Activated CD4-positive, alpha-beta T cell treated with anti-CD3 and anti-CD28 coated beads, Interleukin-2, amount 50 U/mL, for 48 hours (primary cell): ENCODE data around the gene MYL12B.

Source experiments
- DNase-seq, 2 experiments: peaks; one replicate each; pipeline ENCODE4 v3.0.0-alpha.2; 2020

The MYL12B gene

DNA sequence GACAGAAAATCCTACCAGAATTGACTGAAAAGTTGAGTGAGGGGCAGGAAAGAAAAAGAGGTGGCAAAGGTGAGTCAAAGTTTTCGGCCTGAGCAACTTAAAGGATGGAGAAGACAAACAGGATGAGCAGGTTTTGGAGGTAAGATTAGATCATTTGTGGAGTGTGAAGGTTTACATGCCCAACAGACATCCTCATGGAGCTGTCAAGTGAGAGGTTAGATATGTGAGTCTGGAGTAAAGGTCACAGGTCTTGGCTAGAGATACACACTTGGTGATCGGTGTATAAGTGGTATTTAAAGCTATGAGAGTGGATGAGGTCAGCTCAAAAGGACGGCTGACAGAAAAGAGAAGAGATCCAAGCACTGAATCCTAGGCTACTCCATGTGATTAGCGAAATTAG is 25.5 kb upstream of the MYL12B start:
- no peak for DNase-seq

GRCh38 chr18:3238742-3239141 is 23.2 kb upstream of the MYL12B start:
- no peak for DNase-seq

DNA sequence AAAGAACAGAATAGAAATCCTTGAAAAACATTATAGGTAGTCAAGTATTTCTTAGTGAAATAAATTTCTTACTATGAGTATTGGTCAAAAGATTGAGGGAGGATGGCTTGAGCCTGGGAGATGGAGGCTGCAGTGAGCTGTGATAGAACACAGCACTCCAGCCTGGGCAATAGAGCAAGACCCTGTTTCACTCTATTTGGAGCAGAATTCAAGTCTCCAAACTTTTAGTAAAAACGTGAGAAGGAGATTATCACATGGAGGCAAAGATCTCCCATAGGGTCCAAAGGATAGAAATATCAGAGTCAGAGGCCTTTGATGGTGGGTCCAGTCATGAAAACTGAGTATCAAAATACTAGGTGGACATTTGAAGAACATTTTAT is 16.8 kb upstream of the MYL12B start:
- no peak for DNase-seq

DNA sequence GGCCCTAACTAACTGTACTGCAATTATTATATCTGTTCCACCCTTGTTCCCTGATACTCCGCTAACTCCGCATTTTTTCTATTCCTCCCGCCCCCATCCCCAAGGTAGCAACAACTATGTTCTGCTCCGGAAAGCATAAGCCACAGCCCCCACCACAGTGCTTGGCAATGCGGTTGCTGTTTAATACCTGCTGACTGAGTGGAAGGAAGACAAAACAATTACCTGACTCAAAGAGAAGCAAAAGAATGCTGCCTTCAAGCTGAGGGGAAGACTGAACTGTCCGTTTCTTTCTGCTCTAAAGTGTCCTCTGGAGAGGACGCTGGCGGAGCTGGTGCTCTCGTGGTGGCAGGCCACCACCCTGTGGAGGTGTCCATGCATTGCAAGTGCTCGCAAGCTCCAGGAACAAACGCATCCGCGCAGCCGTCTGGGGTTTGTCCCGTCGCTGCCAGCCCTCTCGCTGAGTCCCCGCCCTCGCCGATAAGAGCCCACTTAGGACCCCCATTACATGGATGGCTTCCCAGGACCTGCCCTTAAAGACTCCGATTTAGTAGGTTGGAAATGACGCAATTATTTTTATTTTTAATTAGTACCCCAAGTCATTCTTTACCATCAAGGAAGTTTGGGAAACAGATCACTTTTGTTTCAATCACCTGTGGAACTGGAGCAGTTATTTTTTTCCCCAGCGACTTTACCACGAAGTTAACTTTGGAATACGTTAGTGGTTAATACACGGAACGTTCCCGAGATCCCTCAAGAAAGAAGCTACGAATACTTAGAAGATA is 15.9 kb upstream of the MYL12B start:
- peak; percentile 81 to 87 for DNase-seq

DNA sequence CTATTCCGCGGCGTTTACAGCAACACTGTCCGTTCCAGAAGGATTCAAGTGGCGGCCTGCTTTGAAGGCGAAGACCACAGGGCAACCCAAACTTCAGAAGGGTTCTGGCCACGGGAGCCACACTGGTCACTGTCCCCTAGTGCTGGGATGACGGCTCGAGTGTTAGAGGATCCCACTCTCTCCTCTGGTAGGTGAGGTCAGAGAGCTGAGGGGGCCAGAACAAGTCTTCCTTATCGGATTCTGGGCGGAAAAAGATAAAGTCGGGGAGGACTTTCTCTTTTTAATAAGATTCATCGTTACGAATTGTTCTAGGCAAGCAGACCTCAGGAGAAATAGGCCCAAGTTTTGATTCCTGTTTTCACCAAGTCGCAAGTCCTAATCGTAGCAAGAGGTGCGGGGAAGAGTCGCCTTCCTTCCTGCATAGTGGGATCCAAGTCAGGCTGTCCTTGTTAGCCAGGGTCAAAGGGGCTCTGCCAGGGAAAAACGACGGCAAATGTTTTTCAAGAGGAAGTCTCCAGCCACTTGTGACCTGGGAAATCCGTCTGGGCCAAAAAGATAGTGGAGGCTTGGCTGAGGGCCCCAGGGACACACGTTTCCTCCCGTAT is 15.2 kb upstream of the MYL12B start:
- peak; percentile 13 to 41 for DNase-seq

DNA sequence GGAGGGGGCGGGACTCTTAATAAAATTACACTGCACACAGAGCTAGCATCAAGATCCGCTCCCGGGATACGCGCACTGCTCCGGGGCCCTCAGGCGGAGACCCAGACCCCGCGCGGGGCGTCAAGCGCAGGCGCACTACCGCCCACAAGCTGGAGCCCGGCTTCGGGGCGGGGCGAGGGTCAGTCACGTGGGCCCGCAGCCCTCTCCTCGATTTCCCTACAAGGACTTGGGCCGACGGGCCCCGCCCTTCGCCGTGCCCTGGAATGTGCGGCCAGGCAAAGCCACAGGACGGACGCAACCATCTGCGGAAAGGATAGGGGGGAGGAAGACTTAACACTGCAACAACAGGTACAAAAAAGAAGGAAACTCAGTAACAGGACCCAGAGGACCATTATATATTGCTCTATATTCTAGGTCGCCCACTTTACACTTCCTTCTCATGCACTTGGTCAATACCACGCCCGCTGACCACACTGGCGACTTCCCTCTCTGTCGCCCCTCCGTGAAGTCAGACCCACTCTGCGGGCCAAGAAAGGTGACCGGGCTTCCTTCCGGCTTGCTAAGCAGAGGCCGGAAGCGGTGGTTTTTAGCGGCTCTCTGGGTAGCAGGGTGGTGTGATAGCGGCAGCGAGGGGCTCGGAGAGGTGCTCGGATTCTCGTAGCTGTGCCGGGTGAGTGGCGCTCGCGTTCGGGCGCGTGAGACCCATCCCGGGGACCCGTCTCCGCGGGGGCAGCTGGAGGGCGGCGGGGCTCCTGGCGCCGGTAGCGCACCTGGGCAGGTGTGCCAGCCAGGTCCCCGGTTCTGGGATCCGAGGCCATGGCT is 14.5 kb upstream of the MYL12B start, which contains the start of gene MYL12A:
Gene MYL12A, plus strand, starts transcription at position 562 of the 822 bp plus-strand sequence. CDS start 5,447 bp downstream, outside the sequence.
- DNase-seq, result peak; percentile 98

GRCh38 chr18:3248062-3248657 is 13.8 kb upstream of the MYL12B start:
- no peak for DNase-seq

- DNase-seq, result no peak
These were observed 13.1 kb upstream of the MYL12B start for GRCh38 chr18:3248658-3249359.

DNA sequence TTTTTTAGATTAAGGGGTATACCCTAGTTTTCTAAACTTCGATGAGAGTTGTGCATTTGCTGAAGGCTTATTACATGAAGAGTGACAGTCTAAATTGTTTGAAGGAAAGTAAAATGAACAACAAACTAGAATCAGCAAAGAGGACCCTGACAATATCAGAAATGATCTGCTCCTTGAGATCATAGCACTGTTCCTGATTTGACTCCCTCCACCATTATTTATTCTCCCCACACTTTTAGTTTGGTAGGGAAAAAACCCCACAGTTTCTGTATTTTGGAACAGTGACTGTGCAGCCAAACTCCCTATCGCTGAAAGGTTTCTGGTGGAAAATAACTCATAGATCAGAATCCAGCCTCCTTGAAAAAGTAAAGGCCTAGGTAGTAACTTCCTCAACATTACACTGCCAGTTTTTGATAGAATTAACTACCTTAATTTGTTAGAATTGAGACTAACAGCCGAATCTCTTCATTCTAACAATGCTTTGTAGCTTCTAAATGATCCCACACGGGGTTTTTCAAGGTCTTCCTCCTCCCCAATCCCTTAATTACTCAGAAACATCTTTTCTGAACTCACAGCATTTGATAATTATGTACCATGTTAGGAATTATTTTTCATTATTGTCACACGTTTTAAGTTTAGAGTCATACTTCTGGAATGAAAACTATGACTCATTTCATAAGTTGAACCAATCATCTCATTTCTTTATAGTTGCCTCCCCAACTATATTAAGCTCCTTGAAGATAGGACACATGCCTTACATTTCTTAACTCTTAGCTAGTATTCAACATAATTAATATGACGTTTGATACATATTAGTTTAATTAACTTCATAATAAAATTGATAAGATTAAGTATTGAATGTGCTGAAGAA is 11.5 kb upstream of the MYL12B start:
- no peak for DNase-seq

- DNase-seq, result no peak
These were observed 10.5 kb upstream of the MYL12B start for GRCh38 chr18:3251249-3251962.

GRCh38 chr18:3251963-3252277 is 10.0 kb upstream of the MYL12B start:
- DNase-seq, result no peak

- no peak for DNase-seq
These were observed 9.1 kb upstream of the MYL12B start for GRCh38 chr18:3252843-3253242.

GRCh38 chr18:3254725-3255124 is 7.2 kb upstream of the MYL12B start:
- DNase-seq, result no peak

- DNase-seq, result no peak
These were observed 6.2 kb upstream of the MYL12B start for GRCh38 chr18:3255611-3256165.

DNA sequence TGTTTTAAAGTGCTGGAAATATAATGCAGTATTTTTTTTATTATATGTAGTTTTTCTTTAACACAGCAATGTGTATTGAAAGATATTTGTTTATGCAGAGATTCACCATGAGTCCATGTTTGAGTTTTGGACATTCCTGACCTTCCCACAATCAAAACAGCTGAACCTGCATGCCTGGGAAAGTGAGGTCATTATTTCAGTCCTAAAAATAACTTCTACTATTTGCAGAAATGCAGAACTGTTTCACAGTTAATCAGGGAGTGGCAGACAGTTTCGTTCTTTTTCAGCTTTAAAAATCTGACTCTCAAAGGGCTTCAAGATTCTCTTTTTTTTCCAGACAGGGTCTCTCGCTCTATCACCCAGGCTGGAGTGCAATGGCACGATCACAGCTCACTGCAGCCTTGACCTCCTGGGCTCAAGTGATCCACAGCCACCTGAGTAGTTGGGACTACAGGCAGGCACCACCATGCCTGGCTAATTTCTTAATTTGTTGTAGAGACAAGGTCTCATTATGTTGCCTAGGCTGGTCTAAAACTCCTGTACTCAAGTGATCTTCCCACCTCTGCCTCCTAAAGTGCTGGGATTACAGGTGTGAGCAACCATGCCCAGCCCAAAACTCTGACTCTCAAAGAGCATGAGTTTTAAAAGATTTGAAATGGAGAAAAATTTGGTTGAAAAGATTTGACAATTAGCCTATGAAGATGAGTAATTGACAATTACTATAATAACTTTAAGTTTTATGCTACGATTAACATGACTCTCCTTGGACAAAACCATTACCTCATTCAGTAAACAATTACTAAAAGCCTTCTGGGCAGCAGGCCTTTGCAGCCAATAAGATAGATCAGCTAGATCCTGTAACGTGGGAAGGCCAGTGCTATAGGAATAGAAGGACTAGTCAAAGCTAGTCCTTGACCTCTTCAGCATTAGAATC is 5.0 kb upstream of the MYL12B start:
- DNase-seq, result no peak

GRCh38 chr18:3257627-3258120 is 4.3 kb upstream of the MYL12B start:
- DNase-seq, result no peak

- no peak for DNase-seq
These were observed 949 bp upstream of the MYL12B start for GRCh38 chr18:3260995-3261372.

DNA sequence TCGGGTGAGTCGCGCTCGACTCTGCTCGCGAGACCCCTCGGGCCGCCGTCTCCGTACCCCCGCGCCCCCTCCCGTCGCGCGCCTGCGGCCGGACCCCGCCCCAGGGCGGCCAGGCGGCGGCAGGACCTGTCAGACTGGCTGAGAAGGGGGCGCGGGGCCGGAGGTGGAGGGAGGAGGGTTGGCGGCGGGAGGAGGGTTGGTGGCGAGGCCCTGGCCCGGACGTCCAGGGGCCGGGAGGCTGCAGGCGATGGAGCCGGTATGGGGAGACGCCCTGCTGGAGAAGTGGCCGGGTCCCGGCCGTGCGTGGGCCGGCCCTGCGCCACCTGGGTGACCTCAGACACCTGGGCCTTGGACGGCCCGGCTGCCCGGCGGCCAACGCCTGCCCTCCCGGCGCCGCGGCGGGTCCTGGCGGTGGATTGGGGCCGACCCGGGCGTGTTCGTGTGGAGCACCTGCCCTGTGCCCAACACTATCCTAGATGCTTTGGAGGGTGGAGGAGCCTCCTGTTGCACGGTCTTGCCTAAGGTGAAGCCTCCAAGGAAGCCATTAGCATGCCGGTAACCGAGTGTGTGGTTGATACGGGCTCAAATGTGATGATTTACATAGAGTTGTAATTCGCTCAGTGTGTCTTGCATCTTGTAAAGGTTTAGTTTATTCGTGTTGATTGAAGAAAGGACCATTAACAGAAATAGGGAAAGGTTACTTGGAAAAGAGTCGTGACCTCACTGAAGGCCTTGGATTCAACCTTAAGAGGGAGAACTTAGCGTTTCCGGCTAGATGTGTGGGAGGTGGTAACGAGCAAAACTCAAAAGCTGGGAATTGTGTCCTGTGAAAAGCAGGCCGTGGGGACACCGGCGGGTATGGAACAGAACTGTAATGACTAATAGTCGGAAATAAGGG is 550 bp downstream of the MYL12B start:
- DNase-seq, result peak; percentile 32 to 37
